ENCODE measurements around the gene OXGR1.

OXGR1 gene

GRCh38 chr13:96963786-96964475 is 30.3 kb downstream of the OXGR1 start:
- DNase-seq (ENCODE audit: low spot score) = no peak

GRCh38 chr13:96960379-96960778 is 33.9 kb downstream of the OXGR1 start:
- DNase-seq (ENCODE audit: low spot score) = no peak

GRCh38 chr13:96958286-96958891 is 35.9 kb downstream of the OXGR1 start:
- DNase-seq (ENCODE audit: low spot score) = peak; percentile 53

- DNase-seq (ENCODE audit: low spot score) = no peak
Observed at GRCh38 chr13:96952595-96952994, 41.7 kb downstream of the OXGR1 start.

GRCh38 chr13:96948127-96948526 is 46.1 kb downstream of the OXGR1 start:
- no peak for DNase-seq (ENCODE audit: low spot score)

- DNase-seq (ENCODE audit: low spot score) = no peak
Observed at GRCh38 chr13:96947343-96947910, 46.8 kb downstream of the OXGR1 start.

- no peak for DNase-seq (ENCODE audit: low spot score)
Observed at GRCh38 chr13:96946709-96947311, 47.5 kb downstream of the OXGR1 start.

GRCh38 chr13:96940961-96941360 is 53.3 kb downstream of the OXGR1 start:
- no peak for DNase-seq (ENCODE audit: low spot score)

- DNase-seq (ENCODE audit: low spot score) = no peak
Observed at GRCh38 chr13:96935901-96936300, 58.4 kb downstream of the OXGR1 start.

Data from Ammon's horn (tissue), 1 donor.